Chondrocyte (in vitro differentiated cells): ENCODE results near the gene RALGPS2. TPM values are rescaled to one million over a fixed set of nuclear protein-coding genes. Genes with fewer than 3 reads are reported as not detected.

Experiments
- DNase-seq: peaks from one replicate; pipeline ENCODE4 v3.0.0; 2021; ENCODE audit warnings: mixed read lengths, low spot score
- H3K27ac Mint-ChIP-seq: one replicate; pipeline ENCODE4 v1.8.0; 2021; ENCODE audit warnings: mild to moderate bottlenecking, moderate library complexity, mixed read lengths; ENCODE audit not compliant: unreplicated experiment
- H3K27me3 Mint-ChIP-seq: 2 replicates; pipeline ENCODE4 v1.8.0; 2021; ENCODE audit warnings: low read depth, mixed read lengths
- H3K36me3 Mint-ChIP-seq: 2 replicates; pipeline ENCODE4 v1.8.0; 2021; ENCODE audit warnings: low read depth, mixed read lengths
- H3K4me1 Mint-ChIP-seq: 2 replicates; pipeline ENCODE4 v1.8.0; 2021; ENCODE audit warnings: low read depth, mild to moderate bottlenecking, mixed read lengths
- H3K4me3 Mint-ChIP-seq: one replicate; pipeline ENCODE4 v1.8.0; 2021; ENCODE audit warnings: mild to moderate bottlenecking, moderate library complexity, mixed read lengths; ENCODE audit not compliant: unreplicated experiment
- H3K9me3 Mint-ChIP-seq: 2 replicates; pipeline ENCODE4 v1.8.0; 2021; ENCODE audit warnings: low read depth, mixed read lengths
- CTCF ChIP-seq: fragments of 200-600 bp; sonication (generic); IDR thresholded peaks from 2 replicates; pipeline ENCODE4 v1.5.0; 2021; ENCODE audit warnings: antibody characterized with exemption, mild to moderate bottlenecking, moderate library complexity
- total RNA-seq: library from RNA; stranded (reverse); gene quantifications from 3 replicates; pipeline ENCODE4 v1.2.1, GENCODE V29; 2021

RALGPS2 gene
- total RNA-seq, 1 donor from 2014 or later, result 10.0 TPM

DNA sequence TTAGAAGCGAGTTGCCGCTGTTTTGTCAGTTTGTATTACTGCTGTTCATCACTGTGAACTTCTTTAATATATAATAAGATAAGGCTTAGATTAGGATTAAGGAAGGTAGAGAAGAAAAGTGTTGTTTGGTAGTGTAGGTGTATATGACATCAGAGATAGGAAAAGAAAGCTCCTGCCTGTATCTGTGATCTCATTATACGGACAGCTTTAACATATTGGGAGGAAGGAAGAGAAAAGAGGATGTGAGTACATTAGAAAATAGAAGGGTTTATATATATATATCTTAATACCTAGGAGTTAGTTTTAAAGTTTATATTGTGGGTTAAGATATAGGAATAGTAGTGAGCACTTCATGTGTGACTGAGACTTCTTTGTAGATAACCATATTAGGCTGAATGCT, 71.0 kb downstream of the RALGPS2 start:
- H3K4me1 Mint-ChIP-seq, result no peaks in the 10 kb centered on the region
- H3K36me3 Mint-ChIP-seq, result peaks cover 4% of the 10 kb centered on the region
- H3K27ac Mint-ChIP-seq, result no peak overlapping the region
- H3K27me3 Mint-ChIP-seq, result no peaks in the 10 kb centered on the region
- peaks cover 5% of the 10 kb centered on the region for H3K9me3 Mint-ChIP-seq
- no peak for TF ChIP-seq CTCF
- no peak overlapping the region for H3K4me3 Mint-ChIP-seq
- no peak for DNase-seq

DNA sequence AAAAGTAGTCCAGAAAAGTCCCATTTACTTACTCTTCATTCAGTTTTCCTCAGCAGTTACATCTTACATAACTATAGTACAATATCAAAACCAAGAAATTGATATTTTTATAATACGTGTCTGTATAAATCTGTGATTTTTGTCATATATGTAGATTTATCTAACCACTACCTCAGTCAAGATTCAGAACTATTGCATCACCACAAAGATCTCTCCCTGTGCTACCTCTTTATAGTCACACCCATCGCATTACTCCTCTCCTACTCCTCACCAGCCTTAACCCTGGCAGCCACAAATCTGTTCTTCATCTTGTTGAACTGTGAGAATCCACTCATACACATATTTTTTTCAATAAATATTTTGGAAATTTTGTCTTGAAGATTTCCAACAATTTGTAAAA, 72.5 kb downstream of the RALGPS2 start:
- Mint-ChIP-seq H3K4me1 (no peaks in the 10 kb centered on the region), H3K9me3 (peaks cover 5% of the 10 kb centered on the region), H3K36me3 (peaks cover 4% of the 10 kb centered on the region), H3K27me3 (no peaks in the 10 kb centered on the region), H3K27ac (no peak overlapping the region), H3K4me3 (no peak overlapping the region)
- no peak for DNase-seq
- no peak for TF ChIP-seq CTCF

GRCh38 chr1:178798232-178798861, 73.3 kb downstream of the RALGPS2 start:
- Mint-ChIP-seq H3K36me3 (peaks cover 4% of the 10 kb centered on the region), H3K4me1 (no peaks in the 10 kb centered on the region), H3K27ac (no peak overlapping the region), H3K4me3 (no peak overlapping the region), H3K9me3 (peaks cover 5% of the 10 kb centered on the region), H3K27me3 (no peaks in the 10 kb centered on the region)
- TF ChIP-seq CTCF, result no peak
- DNase-seq, result no peak

DNA sequence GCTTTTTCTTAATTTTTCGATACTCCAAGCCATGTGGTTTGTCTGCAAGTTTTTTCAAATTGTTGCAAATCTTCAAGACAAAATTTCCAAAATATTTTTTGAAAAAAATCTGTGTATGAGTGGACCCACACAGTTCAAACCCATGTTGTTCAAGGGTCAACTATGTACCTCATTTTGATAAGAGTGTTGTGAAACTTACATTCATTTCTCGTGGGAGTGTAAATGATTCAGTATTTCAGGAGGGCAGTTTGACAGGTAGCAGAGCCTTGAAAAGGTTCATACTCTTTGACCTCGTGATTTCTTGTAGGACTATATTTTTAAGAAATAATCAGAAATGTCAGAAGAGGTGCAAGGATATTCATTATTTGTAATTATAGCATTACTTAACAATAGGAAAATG, 77.8 kb downstream of the RALGPS2 start:
- Mint-ChIP-seq H3K36me3 (peaks cover 5% of the 10 kb centered on the region), H3K9me3 (peaks cover 5% of the 10 kb centered on the region), H3K27ac (no peak overlapping the region), H3K4me1 (peaks cover 4% of the 10 kb centered on the region), H3K27me3 (no peaks in the 10 kb centered on the region), H3K4me3 (no peak overlapping the region)
- no peak for TF ChIP-seq CTCF
- no peak for DNase-seq

- Mint-ChIP-seq H3K4me1 (peaks cover 4% of the 10 kb centered on the region), H3K27ac (no peak overlapping the region), H3K4me3 (no peak overlapping the region), H3K27me3 (no peaks in the 10 kb centered on the region), H3K9me3 (no peaks in the 10 kb centered on the region), H3K36me3 (peaks cover 1% of the 10 kb centered on the region)
- TF ChIP-seq CTCF, result no peak
- DNase-seq, result no peak
Measured at GRCh38 chr1:178806665-178807300, 81.7 kb downstream of the RALGPS2 start.
